ENCODE measurements around the gene TOM1. TPM values are rescaled to one million over a fixed set of nuclear protein-coding genes. Genes with fewer than 3 reads are reported as not detected.

TOM1 gene
- total and polyA plus RNA-seq, 10 donors, result 19.9 to 92.1 (median 49.8) TPM

- Histone ChIP-seq H3K36me3 (peaks cover 0 to 17% (median 0%) of the 10 kb centered on the region in 6 donors), H3K9me3 (no peaks in the 10 kb centered on the region), H3K27me3 (replicated peaks in 1 of 7) (no peaks in the 10 kb centered on the region), H3K4me1 (peaks cover 17 to 81% (median 57%) of the 10 kb centered on the region in 6 donors), H3K27ac (peak overlapping the region in 3 of 8 donors; percentile 87 to 89 (median 88)), H3K4me3 (no peak overlapping the region)
- DNase-seq, result no peak
- WGBS, 5 donors, result 73 to 93% (median 91%) methylated on average over 10 of the region's 10 CpGs
- TF ChIP-seq, protein P1, sequence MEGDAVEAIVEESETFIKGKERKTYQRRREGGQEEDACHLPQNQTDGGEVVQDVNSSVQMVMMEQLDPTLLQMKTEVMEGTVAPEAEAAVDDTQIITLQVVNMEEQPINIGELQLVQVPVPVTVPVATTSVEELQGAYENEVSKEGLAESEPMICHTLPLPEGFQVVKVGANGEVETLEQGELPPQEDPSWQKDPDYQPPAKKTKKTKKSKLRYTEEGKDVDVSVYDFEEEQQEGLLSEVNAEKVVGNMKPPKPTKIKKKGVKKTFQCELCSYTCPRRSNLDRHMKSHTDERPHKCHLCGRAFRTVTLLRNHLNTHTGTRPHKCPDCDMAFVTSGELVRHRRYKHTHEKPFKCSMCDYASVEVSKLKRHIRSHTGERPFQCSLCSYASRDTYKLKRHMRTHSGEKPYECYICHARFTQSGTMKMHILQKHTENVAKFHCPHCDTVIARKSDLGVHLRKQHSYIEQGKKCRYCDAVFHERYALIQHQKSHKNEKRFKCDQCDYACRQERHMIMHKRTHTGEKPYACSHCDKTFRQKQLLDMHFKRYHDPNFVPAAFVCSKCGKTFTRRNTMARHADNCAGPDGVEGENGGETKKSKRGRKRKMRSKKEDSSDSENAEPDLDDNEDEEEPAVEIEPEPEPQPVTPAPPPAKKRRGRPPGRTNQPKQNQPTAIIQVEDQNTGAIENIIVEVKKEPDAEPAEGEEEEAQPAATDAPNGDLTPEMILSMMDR (IDR thresholded peaks at IDR 0.05 in 8 of 11, conservative IDR thresholded peaks at IDR 0.05 in 3 of 11), result no peak
- TF ChIP-seq POLR2AphosphoS5 (IDR thresholded peaks at IDR 0.05), result no peak
- TF ChIP-seq POLR2A (IDR thresholded peaks at IDR 0.05), result no peak
- intact Hi-C loops (cut with DNase I; ENCODE audit: low total_unique reads), result no loop called here
These were observed 79.7 kb downstream of the TOM1 start for GRCh38 chr22:35379146-35379993.

- Histone ChIP-seq H3K27ac (peak overlapping the region in 6 of 8 donors; percentile 32 to 89 (median 80)), H3K4me1 (peaks cover 17 to 74% (median 54%) of the 10 kb centered on the region in 6 donors), H3K27me3 (replicated peaks in 1 of 7) (no peaks in the 10 kb centered on the region), H3K36me3 (peaks cover 0 to 23% (median 0%) of the 10 kb centered on the region in 6 donors), H3K4me3 (no peak overlapping the region), H3K9me3 (no peaks in the 10 kb centered on the region)
- intact Hi-C loops (cut with DNase I; ENCODE audit: low total_unique reads), result no loop called here
- TF ChIP-seq POLR2AphosphoS5 (IDR thresholded peaks at IDR 0.05) (no peak), POLR2A (IDR thresholded peaks at IDR 0.05) (no peak)
- TF ChIP-seq, protein P1 (IDR thresholded peaks at IDR 0.05 in 8 of 11, conservative IDR thresholded peaks at IDR 0.05 in 3 of 11), result no peak
- no peak for DNase-seq
- 88 to 92% (median 90%) methylated on average over 5 to 6 of the region's 6 CpGs for WGBS, 5 donors
These were observed 80.3 kb downstream of the TOM1 start for GRCh38 chr22:35380013-35380412.

- TF ChIP-seq POLR2AphosphoS5 (IDR thresholded peaks at IDR 0.05) (peak; percentile 97 to 99 (median 98)), POLR2A (IDR thresholded peaks at IDR 0.05) (peak; percentile 21 to 86 (median 50))
- TF ChIP-seq, protein P1 (IDR thresholded peaks at IDR 0.05 in 8 of 11, conservative IDR thresholded peaks at IDR 0.05 in 3 of 11), result peak in 4 of 11 experiments; percentile 19 to 34 (median 32)
- peak within 1 kb of the TSS; percentile 42 to 89 (median 80) for H3K27ac ChIP-seq
- no peaks in the 10 kb centered on the region for H3K27me3 ChIP-seq (replicated peaks in 1 of 7)
- peak; percentile 97 for DNase-seq
- 4 to 18% (median 6%) methylated on average over 7 to 47 of the region's 47 CpGs for WGBS, 5 donors
- H3K4me1 ChIP-seq, result peaks cover 17 to 67% (median 49%) of the 10 kb centered on the region in 6 donors
- H3K4me3 ChIP-seq, result peak within 1 kb of the TSS; percentile 30 to 74 (median 47)
- peaks cover 0 to 25% (median 0%) of the 10 kb centered on the region in 6 donors for H3K36me3 ChIP-seq
- intact Hi-C loops (cut with DNase I; ENCODE audit: low total_unique reads), result no loop called here
- no peaks in the 10 kb centered on the region for H3K9me3 ChIP-seq
These were observed 81.1 kb downstream of the TOM1 start, which contains the start of gene HMOX1 for GRCh38 chr22:35380537-35381423. Gene HMOX1 (plus strand): TSS chr22:35381096. CDS start chr22:35381174, 78 bp downstream.
